PFSK-1 (cell line): ENCODE results near the gene CRYBA4.

Experiments
- FOXP2 ChIP-seq: optimal IDR thresholded peaks from 2 replicates; pipeline ENCODE3; 2011; ENCODE audit warnings: borderline replicate concordance, control low read depth, inconsistent platforms; ENCODE audit not compliant: insufficient read depth; ENCODE audit errors: extremely low read length, extremely low read depth
- POLR2AphosphoS5 ChIP-seq: IDR thresholded peaks from 2 replicates; pipeline ENCODE4 v1.6.1; 2012; ENCODE audit warnings: low read depth, mild to moderate bottlenecking, control low read depth, low read length, moderate library complexity
- SIN3A ChIP-seq: IDR thresholded peaks from 2 replicates; pipeline ENCODE4 v1.6.1; 2012; ENCODE audit warnings: mild to moderate bottlenecking, low read length, moderate library complexity, borderline replicate concordance; ENCODE audit not compliant: insufficient read depth
- TAF1 ChIP-seq: IDR thresholded peaks from 2 replicates; pipeline ENCODE4 v1.6.1; 2012; ENCODE audit warnings: low read length, control low read depth, borderline replicate concordance; ENCODE audit not compliant: insufficient read depth
- TF ChIP-seq, protein P1 (sequence below), 2 experiments: IDR thresholded peaks; 2 replicates each; pipeline versions ENCODE4 v1.6.1 to v1.8.0; 2011 to 2012; ENCODE audit warnings: low read depth in 2 of 2, low read length in 2 of 2, control low read depth in 1 of 2, inconsistent platforms in 1 of 2, mild to moderate bottlenecking in 1 of 2, moderate library complexity in 1 of 2; ENCODE audit not compliant: insufficient read depth in 1 of 2

CRYBA4 gene

GRCh38 chr22:26597026-26597425 lies 24.7 kb upstream of the CRYBA4 start:
- TF ChIP-seq SIN3A (no peak), FOXP2 (no peak), TAF1 (no peak), POLR2AphosphoS5 (no peak)
- TF ChIP-seq, protein P1, sequence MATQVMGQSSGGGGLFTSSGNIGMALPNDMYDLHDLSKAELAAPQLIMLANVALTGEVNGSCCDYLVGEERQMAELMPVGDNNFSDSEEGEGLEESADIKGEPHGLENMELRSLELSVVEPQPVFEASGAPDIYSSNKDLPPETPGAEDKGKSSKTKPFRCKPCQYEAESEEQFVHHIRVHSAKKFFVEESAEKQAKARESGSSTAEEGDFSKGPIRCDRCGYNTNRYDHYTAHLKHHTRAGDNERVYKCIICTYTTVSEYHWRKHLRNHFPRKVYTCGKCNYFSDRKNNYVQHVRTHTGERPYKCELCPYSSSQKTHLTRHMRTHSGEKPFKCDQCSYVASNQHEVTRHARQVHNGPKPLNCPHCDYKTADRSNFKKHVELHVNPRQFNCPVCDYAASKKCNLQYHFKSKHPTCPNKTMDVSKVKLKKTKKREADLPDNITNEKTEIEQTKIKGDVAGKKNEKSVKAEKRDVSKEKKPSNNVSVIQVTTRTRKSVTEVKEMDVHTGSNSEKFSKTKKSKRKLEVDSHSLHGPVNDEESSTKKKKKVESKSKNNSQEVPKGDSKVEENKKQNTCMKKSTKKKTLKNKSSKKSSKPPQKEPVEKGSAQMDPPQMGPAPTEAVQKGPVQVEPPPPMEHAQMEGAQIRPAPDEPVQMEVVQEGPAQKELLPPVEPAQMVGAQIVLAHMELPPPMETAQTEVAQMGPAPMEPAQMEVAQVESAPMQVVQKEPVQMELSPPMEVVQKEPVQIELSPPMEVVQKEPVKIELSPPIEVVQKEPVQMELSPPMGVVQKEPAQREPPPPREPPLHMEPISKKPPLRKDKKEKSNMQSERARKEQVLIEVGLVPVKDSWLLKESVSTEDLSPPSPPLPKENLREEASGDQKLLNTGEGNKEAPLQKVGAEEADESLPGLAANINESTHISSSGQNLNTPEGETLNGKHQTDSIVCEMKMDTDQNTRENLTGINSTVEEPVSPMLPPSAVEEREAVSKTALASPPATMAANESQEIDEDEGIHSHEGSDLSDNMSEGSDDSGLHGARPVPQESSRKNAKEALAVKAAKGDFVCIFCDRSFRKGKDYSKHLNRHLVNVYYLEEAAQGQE (IDR thresholded peaks at IDR 0.05; ENCODE audit: insufficient read depth in 1 of 2, low read depth in 2 of 2, low read length in 2 of 2), result no peak

DNA sequence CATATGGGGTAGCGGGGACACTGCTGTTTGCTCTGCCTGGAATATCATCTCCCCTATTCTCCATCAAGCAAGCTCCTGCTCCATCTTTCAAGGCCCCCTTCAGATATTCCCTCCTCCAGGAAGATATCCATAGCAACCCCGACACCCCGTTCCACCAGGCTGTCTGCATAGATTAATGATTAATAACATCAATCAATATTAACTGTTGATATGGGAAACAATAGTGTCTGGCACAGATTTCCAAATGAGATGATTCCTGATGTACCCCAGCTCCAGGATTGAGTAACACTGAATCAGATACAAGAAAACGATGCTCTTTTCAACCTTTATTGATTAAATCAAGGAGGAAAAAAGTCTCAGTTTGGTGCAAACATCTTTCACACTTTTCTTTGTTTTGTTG lies 24.3 kb upstream of the CRYBA4 start:
- TF ChIP-seq FOXP2, result no peak
- no peak for TF ChIP-seq POLR2AphosphoS5

GRCh38 chr22:26599505-26599904 lies 22.3 kb upstream of the CRYBA4 start:
- TF ChIP-seq POLR2AphosphoS5 (no peak), TAF1 (no peak), FOXP2 (no peak), SIN3A (no peak)
- TF ChIP-seq, protein P1 (IDR thresholded peaks at IDR 0.05; ENCODE audit: insufficient read depth in 1 of 2, low read depth in 2 of 2, low read length in 2 of 2), result no peak

DNA sequence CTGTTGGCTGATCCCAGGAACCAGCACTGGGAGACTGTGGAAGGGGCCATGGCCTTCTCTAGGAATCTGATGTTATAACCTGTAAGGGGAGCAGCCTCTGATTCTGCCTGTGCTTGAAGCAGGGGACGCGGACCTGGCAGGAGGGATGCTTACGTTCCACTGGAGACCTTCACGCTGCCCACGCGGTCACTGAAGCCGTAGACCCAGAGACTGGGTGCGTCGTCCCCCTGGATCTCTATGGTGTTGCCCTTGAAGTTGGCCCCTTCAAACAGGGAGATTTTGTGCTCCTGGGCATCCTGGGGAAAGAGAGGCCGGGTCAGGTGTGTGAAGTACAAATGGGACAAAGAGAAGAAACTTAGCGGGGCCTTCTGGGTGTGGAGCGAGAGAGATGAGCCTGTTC lies 20.0 kb upstream of the CRYBA4 start:
- TF ChIP-seq, protein P1 (IDR thresholded peaks at IDR 0.05; ENCODE audit: insufficient read depth in 1 of 2, low read depth in 2 of 2, low read length in 2 of 2), result no peak
- no peak for TF ChIP-seq POLR2AphosphoS5
- no peak for TF ChIP-seq FOXP2
- TF ChIP-seq TAF1, result no peak
- no peak for TF ChIP-seq SIN3A

- TF ChIP-seq SIN3A, result no peak
- TF ChIP-seq, protein P1 (IDR thresholded peaks at IDR 0.05; ENCODE audit: insufficient read depth in 1 of 2, low read depth in 2 of 2, low read length in 2 of 2), result no peak
- no peak for TF ChIP-seq FOXP2
- TF ChIP-seq TAF1, result no peak
- TF ChIP-seq POLR2AphosphoS5, result no peak
These were observed 19.6 kb upstream of the CRYBA4 start for GRCh38 chr22:26602127-26602526.
